Measurements from ENCODE around the gene BRME1.

Gene BRME1

GRCh38 chr19:13951043-13951442 lies 45.1 kb upstream of the BRME1 start:
- TF ChIP-seq CTCF (IDR thresholded peaks at IDR 0.05; ENCODE audit: control extremely low read depth, extremely low read depth, low read depth, missing control alignments) = no peak
- ChIA-PET POLR2A (no interaction called here), CTCF (interaction anchor here (1.1 kb wide), 1 partner anchor 8 kb away, joined by 3 read pairs; no protein-coding TSS in a partner anchor)
- no peak for DNase-seq (ENCODE audit: extremely low spot score)

GRCh38 chr19:13946414-13946813 lies 40.5 kb upstream of the BRME1 start:
- CTCF ChIA-PET = no interaction called here
- no peak for TF ChIP-seq CTCF (IDR thresholded peaks at IDR 0.05; ENCODE audit: control extremely low read depth, extremely low read depth, low read depth, missing control alignments)
- no peak for DNase-seq (ENCODE audit: extremely low spot score)
- POLR2A ChIA-PET = no interaction called here

- ChIA-PET POLR2A (no interaction called here), CTCF (interaction anchor here (1.0 to 1.9 kb wide), 2 partner anchors 10 to 18 kb away, joined by 3 read pairs; no protein-coding TSS in a partner anchor)
- no peak for TF ChIP-seq CTCF (IDR thresholded peaks at IDR 0.05; ENCODE audit: control extremely low read depth, extremely low read depth, low read depth, missing control alignments)
- DNase-seq (ENCODE audit: extremely low spot score) = no peak
These were observed 36.2 kb upstream of the BRME1 start for GRCh38 chr19:13942023-13942684.

GRCh38 chr19:13938301-13939064 lies 32.6 kb upstream of the BRME1 start, which contains the start of gene PODNL1:
PODNL1 (minus strand) TSS chr19:13938417; CDS start chr19:13938181, 236 bp downstream.
- no peak for DNase-seq (ENCODE audit: extremely low spot score)
- ChIA-PET CTCF (interaction anchor here (1.7 kb wide), 1 partner anchor 121 kb away, joined by 7 read pairs; no protein-coding TSS in a partner anchor), POLR2A (interaction anchor here (0.6 kb wide), 2 partner anchors 11 to 109 kb away, joined by 4 to 7 read pairs; no protein-coding TSS in a partner anchor)
- no peak for TF ChIP-seq CTCF (IDR thresholded peaks at IDR 0.05; ENCODE audit: control extremely low read depth, extremely low read depth, low read depth, missing control alignments)

- ChIA-PET CTCF (interaction anchor here (1.7 kb wide), 1 partner anchor 122 kb away, joined by 7 read pairs; no protein-coding TSS in a partner anchor), POLR2A (interaction anchor here (0.6 kb wide), 1 partner anchor 10 kb away, joined by 4 read pairs; no protein-coding TSS in a partner anchor)
- DNase-seq (ENCODE audit: extremely low spot score) = no peak
- TF ChIP-seq CTCF (IDR thresholded peaks at IDR 0.05; ENCODE audit: control extremely low read depth, extremely low read depth, low read depth, missing control alignments) = no peak
These were observed 31.8 kb upstream of the BRME1 start for GRCh38 chr19:13937479-13938300.

Measured in GM10248 (cell line).